PC-3 (cell line): Measurements from ENCODE around the gene COX15.

Source experiments
- EZH2 ChIP-seq: fragments of 300-600 bp; sonication (generic); IDR thresholded peaks from one replicate; pipeline ENCODE4 v1.6.1; 2017; ENCODE audit warnings: antibody characterized with exemption, mild to moderate bottlenecking, low read length; ENCODE audit not compliant: unreplicated experiment
- EZH2phosphoT487 ChIP-seq: fragments of 300-600 bp; sonication (generic); IDR thresholded peaks from 2 replicates; pipeline ENCODE4 v1.6.1; 2018; ENCODE audit warnings: mild to moderate bottlenecking, antibody characterized with exemption, low read length, borderline replicate concordance
- TF ChIP-seq, protein P1 (sequence below): fragments of 300-600 bp; sonication (generic); conservative IDR thresholded peaks from 2 replicates; pipeline ENCODE4 v1.5.1; 2017; ENCODE audit warnings: antibody characterized with exemption, low read depth, mild to moderate bottlenecking, low read length

DNA sequence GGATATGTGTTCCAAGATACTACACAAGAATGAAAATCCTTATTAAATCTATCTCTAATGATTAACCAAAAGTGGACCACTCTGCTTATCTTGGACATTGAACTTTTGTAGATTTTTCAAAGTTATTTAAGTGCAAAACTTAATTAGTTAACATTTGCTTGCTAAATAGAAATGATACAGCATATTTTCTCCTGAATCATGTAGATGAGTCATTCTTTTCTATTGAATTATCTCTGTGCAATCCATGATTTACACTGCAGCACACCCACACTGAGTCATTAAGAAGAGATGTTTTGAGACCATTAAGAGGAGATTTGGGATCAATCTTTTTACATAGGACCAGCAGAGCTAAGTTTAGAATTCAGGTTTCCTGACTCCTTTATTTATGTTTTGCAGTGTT lies 43.9 kb upstream of the COX15 start:
- TF ChIP-seq, protein P1, sequence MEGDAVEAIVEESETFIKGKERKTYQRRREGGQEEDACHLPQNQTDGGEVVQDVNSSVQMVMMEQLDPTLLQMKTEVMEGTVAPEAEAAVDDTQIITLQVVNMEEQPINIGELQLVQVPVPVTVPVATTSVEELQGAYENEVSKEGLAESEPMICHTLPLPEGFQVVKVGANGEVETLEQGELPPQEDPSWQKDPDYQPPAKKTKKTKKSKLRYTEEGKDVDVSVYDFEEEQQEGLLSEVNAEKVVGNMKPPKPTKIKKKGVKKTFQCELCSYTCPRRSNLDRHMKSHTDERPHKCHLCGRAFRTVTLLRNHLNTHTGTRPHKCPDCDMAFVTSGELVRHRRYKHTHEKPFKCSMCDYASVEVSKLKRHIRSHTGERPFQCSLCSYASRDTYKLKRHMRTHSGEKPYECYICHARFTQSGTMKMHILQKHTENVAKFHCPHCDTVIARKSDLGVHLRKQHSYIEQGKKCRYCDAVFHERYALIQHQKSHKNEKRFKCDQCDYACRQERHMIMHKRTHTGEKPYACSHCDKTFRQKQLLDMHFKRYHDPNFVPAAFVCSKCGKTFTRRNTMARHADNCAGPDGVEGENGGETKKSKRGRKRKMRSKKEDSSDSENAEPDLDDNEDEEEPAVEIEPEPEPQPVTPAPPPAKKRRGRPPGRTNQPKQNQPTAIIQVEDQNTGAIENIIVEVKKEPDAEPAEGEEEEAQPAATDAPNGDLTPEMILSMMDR = no peak
- TF ChIP-seq EZH2 (no peak), EZH2phosphoT487 (no peak)
